Measurements from ENCODE around the gene MYL7.

Gene MYL7

DNA sequence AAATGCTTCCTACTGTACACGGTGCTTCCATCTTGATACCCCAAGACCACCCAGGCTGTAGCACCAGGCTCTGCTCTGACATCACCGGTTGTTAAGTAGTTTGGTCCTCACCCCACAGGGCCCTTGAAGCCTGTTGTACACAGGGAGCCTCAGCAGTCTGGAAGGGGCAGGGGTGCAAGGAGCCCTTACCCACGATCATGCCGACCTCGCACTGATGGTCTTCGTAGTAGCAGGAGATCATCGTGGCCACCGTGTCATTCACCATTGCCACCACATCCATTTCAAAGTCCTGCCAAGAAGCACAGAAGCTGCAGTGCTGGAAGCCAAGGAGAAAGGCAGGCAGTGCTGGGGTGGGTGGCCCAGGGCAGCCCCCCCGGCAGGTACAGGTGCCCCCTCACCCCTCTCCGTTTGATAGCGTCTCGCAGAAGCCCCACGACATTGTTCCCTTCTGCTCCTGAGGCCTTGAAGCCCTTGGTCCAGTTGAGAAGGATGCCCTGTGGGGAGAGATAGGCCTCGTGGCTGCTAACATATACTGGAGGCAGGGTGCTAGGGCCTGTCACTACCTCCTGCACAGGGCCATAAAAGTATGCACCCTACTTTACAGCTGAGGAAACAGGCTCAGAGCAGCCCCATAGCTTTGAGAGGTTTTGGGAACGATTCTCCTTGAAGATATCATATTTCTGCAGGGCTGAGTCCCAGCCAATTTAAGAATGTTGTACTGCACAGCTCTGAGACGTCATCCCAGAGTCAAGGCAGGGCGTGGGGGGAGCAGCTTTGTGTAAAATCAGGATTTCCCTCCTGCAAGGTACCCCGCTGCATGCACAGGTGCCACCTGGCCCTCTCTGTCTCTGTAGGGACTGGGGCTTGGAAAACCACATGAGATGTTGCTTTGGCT lies 8.7 kb upstream of the MYL7 start:
- DNase-seq, result no peak

DNA sequence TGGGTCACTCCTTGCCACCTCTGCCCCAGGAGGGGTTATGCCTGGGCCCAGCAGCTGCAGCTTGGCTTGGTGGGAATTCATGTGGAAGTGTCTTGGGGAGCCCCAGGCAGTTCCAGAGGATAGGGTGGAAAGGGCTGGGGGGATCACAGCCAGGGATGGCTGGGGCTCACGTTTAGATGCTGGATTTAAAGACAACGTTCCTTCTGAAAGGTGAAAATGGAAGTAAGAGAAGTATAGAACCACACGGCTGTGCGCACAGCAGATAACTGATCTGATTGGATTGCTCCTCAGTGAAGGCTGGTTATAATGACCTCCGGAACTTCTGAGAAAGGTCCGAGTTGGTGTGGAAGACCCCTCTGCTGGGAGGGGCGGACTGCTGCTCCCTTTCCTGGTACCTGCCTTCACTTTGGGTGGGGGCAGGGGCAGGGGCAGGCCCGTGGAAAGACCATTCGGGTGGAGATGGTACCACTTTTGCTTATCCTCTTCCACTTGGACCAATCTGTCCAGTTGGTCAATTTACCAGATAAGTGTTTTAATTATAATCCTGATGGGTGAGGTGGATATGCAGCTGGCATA lies 7.9 kb upstream of the MYL7 start:
- no peak for DNase-seq

DNA sequence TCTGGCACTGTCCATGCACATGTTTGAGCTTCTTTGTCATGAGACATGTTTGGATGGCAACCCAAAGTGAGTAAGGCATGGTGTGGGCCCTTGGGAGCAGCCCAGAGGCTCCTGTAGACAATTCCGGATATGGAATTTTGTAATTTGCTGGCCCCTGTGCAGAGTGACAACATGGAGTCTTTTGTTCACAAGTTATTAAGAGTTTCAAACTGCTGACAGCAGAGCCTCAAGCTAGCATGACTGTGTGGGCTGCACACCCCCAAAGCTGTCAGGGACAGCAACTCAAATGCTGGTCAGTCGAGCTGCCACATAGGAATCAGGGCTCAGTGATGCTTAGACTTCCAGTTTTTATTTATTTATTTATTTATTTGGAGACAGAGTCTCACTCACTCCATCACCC lies 7.0 kb upstream of the MYL7 start:
- DNase-seq, result no peak

DNA sequence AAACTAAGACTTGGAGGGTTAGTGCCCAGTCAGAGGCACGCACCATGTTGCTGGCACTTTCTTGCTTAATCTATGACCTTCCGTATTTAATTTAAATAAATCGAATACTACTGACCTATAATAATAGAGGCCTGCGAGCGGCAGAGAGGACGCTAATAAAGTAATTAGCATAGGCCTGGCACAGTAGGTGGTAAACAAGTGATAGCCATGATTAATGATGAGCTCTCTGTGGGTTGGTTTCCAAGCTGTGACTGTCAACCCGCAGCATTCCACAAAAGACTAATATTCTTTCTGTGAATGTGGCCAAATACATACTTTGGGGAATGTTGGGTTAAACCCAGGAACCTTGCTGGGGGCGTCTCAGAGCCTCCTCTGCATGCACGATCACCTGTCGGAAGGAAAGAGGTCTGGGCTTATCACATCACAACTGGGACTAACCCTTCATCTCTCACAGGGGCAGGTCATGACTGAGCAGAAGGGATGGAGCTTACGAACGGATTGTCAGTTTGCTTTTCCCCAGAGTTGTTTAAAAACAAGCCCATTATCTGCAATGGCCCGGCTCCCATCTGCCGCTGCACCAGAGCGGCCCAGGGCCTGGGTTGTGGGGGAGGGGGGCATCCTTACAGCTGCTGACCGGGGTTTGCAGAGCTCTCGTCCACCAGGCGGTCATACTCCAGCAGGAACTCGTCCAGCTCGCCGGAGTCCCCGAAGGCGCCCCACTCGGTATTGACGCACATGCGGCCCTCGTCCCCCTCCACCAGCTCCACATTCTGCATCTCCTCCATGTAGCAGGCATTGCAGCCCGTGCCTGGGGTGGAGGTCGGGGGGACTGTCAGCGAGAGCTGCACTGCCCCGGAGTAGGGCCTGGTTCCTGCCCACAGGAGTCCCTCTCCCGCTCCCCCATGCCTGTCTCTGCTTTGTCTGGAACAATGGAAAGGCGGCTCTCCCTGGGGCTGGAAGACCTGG lies 6.2 kb upstream of the MYL7 start:
- no peak for DNase-seq

DNA sequence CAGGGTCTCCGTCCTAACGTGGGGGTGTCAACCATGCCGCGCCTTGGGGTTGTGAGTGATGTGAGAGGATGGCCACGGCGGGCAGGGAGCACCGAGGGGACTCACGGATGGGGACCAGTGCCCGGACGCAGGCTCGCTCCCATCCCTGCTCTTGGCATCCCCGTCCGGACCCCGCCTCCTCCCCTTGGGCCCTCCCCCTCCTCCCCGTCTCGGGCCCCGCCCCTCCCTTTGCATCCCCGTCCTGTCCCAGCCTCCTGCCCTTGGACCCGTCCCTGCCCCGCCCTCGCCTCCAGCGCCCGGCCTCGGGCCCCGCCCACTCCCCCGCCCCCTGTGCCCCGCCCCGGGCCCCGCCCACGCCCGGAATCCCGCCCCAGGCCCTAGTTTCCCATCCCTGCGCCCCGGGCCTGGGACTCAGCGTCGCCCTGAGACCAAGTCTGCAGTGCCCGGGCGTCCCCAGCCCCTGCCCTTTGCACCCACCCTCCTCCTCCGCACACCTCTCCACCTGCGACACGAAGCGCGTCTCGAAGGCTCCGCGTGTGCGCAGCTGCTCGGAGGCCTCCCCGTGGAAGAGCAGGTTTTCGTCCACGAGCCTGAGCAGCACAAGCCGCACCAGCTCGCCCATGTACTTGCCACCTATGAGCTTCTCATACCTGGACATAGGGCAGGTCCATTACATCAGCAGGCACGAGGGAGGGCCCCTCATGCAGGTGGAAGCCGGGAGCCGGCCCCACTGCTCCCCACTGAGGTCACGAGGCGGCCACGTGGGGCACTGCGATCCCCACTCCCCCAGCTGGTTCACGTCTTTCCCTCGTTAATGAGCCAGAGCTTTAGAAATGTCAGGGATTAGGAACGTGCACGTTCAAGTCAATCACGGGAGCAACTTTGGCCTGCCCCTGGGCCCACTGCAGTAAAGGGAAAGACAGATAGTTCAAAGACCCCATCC lies 5.1 kb upstream of the MYL7 start:
- DNase-seq, result peak; percentile 50

DNA sequence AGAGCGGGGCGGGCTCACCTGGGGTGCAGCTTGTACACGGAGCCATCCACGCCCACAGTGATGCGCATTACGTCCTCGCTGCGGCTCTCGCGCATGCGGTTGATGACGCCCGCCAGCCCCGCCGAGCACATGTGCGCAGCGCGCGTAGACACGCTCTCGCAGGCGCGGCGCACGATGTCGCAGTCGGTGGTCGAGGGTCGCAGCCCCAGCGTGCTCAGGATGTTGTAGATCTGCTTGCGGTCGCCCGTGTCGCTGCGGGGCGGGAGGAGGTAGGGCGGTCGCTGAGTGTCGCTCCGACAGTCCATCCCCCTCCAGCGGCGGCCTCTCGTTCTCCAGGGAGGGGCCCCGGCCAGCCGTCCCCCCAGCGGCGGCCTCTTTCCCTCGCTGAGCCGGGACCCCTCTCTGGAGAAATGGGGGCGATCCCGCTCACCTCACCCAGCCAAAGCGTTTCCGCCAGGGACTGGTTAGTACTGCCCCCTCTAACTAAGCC lies 4.4 kb upstream of the MYL7 start:
- DNase-seq, result no peak

DNA sequence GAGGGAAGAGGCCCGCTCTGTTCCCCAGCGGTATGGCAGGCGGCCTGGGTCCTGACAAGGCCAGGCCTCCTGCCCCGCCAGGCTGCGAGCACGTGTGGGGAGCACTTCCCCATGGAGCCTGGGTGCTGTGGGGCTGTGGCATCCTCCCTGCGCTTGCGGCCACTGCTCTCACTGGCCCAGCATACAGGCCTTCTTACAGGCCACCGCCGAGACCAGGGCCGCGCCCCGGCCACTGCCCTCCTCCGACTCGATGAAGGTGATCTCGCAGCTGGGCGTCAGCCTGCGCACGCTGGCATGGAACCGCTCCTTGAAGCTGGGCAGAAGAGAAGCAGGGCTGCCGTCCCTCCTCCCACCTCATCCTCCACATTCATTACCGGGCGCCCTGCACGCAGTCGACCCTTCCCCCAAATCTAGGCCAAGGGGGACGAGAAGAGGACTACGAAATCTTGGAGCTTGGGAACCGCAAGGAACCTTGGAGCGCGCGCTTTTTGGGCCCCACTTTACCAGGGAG lies 3.9 kb upstream of the MYL7 start:
- DNase-seq, result no peak

DNA sequence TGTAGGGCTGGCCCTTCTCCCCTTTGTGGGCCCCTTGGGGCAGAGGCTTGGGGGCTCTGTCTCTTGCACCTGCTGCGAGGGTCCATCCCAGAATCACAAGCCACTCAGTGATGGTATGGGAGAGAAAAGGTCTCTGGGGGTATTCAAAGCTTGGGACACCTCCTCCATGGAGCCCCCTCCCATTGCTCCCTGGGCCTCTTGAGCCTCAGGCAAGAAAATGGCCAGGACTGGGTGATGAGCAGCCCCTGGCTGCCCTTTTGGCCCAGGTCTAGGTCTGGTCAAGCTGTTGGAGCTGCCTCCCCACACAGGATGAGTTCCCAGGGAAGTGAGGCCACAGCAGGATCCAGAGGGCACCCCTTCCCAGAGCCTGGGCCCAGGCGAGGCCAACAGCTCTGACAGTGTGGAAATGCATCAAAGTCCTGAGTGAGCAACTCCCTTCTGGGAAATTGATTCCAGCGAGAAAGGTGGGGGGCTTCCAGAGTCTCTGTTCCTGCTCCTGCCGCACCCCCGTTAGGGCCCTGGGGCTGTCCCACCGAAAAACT lies 3.4 kb upstream of the MYL7 start:
- DNase-seq, result no peak

DNA sequence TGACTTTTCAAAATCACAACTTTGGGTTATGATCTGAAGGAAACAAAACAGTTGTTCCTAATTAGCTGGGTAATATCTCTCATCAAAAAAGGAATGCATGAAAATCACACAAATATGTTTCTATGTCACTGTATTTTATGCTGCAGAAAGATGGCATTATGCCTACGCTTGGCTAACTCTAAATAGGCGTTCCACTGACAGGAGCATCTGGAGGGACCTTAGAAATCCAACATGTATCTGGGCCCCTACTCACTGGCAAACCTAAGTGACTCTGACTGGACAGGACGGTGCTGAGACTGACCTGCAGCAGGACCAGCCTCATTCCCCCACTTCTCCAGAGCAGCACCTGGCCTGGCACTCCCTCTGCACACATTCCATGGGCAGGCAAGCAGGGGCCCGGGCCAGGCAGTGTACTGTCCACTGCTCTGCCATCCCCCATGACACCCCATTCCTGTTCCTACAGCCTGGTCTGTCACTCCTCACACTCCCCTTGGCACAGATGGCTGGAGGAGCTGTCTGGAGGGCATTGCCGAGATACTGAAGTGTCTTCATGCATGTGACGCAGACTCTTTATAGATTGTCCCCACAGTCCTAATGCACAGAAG lies 2.6 kb upstream of the MYL7 start:
- DNase-seq, result no peak

DNA sequence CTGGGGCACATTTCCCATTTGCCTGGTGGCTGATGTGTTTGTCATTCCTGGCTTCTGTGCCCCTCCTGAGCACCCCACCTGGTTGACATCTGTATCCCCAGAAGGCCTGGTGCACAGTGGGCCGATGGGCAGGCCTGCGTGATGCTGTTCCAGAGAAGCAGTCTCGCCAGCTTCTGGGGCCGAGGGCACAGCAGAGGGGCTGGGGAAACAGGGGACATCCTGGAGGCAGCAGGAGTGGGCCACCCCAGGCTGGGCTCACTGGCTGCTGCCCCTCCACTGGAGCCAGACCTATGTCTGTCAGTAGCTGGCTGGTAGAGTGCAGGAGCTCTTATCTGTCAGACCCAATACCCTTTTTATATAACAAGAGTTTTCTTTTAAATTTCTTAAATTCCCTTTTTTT lies 896 bp upstream of the MYL7 start:
- no peak for DNase-seq

DNA sequence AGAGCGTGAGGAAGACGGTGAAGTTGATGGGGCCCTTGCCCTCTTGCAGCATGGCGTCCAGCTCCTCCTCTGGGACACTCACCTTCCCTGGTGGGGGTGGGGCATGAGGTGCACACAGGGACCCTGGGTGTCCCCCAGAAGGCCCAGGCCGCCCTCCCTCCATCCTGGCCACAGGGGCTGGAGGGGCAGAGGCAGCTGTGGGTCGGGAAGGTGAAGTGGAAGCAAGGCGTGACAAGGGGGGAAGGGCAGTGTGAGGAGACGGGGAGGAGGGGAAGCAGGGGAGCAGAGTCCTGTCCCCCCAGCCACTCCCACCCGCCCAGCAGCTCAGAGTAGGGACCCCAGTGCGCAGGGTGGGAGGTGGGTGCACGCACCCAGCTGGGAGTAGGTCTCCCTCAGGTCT lies 791 bp downstream of the MYL7 start:
- DNase-seq, result no peak

DNA sequence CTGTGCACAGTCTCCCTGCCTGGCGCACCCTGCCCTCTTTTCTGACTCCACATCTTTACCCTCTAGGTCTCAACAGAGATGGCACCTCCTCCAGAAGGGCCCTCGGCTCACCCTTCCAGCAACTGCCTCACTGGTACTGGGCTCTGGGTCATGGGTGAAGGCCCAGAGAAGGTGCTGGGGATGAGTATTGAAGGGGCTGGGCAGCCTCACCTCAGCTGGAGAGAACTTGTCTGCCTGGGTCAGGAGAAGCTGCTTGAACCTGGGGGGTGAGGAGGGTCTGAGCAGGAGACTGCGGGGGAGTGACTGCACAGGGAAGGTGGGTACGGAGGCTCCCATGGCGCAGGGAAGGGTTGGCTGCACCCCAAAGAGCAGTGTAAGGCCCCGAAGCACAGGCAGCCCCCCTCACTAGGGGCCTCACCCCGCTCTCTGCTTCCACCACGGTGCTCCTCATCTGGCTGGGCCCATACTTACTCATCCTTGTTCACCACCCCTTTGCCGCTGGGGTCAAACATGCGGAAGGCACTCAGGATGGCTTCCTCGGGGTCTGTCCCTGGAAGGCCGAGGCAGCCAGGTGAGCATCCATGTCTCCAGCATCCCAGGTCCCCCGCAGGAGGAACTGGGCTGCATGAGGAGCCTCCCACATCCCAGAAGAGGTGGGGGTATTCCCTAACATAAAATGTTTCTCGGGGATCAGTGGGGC lies 1.7 kb downstream of the MYL7 start:
- DNase-seq, result no peak

DNA sequence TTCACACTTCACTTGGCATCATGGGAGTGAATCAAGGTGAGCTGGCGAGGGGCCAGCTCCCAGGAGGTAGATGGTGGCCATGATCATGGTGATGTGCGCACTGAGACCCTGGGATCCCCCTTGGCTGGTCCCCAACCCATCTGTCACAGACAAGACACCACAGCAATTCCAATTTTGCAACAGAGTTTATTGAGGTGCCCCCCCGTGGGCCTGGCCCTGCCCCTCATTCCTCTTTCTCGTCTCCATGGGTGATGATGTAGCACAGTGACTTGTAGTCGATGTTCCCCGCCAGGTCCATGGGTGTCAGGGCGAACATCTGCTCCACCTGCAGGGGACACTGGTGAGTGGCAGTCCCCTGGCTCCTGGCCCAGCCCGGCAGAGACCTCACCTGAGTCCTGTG lies 2.4 kb downstream of the MYL7 start:
- peak; percentile 61 for DNase-seq

DNA sequence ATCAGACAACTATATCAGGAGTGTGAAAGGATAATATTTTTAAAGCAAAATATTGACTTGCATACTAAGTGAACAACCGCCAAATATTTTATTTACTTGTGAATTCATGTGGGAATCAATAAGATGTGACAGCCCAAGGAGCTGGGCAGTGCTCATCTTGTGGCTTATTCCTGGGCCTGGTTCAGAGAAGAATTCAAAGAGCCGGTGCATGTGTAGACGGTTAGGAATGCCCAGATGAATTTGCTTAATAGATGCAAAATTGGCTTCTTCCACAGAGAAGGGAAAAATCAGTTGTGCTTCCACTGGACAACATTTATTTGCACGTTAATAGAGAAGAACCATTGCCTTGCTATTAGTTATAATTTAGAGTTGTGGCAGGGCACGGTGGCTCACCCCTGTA lies 4.4 kb downstream of the MYL7 start:
- DNase-seq, result no peak

DNA sequence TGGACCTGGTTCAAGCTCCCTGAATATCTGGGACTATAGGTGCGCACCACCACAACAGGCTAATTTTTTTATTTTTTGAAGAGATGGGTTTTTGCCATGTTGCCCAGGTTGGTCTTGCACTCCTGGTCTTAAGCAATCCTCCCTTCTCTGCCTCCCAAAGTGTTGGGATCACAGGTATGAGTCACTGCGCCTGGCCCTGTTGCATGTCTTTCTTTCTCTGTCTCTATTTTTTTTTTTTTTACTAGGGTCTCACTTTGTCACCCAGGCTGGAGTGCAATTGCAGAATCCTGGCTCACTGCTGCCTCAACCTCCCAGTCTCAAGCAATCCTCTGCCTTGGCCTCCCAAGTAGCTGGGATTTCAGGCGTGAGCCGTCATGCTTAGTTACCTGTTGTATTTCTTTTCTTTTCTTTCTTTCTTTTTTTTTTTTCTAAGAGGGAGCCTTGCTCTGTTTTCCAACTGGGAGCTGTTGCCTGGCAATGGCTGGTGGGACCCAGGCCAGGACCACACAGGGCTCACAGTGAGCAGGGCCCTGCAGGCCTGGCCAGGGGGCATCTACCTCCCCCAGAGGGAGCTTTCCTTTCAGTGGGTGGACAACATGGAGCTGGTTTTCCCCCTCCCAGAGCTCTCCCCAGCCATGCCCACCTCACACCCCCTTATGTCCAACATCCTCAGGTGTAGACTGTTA lies 6.0 kb downstream of the MYL7 start:
- no peak for DNase-seq

DNA sequence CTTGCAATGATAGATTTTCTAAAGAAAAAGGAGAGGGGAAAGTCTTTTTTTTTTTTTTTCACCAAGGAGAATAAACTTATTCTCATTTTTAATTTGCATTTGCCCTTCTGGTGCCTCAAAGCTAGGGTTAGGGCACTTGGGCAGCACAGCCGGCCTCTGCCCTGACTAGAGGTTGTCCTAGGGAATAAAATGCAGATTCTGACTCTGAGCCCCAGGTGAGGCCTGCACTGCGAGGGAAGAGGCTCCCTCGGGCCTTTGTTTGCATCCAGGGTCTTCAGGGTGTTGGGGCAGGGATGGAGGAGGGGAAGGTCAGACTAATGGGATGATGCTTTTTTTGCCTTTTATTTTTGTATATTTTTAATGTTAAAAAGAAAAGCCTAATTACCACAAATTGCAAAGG lies 7.8 kb downstream of the MYL7 start:
- DNase-seq, result no peak

DNA sequence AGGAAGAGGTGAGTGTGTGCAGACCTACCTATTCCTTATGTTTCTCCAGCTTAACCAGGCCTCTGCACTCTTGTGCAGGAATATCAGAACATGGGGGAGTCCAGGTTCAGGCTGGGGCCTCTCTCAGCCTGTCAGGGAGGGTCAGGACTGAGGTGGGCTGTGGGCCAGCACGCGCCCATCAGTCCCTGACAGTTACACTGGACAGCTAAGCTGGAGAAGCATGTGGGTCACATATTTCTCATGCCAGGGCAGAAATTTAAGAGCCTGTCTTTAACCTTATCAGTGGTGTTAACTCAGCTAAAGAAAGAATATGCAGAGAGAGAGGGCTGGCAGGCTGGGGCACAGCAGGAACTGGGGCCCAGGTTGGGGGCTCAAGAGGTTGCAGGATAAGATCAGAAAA lies 9.1 kb downstream of the MYL7 start:
- no peak for DNase-seq

DNA sequence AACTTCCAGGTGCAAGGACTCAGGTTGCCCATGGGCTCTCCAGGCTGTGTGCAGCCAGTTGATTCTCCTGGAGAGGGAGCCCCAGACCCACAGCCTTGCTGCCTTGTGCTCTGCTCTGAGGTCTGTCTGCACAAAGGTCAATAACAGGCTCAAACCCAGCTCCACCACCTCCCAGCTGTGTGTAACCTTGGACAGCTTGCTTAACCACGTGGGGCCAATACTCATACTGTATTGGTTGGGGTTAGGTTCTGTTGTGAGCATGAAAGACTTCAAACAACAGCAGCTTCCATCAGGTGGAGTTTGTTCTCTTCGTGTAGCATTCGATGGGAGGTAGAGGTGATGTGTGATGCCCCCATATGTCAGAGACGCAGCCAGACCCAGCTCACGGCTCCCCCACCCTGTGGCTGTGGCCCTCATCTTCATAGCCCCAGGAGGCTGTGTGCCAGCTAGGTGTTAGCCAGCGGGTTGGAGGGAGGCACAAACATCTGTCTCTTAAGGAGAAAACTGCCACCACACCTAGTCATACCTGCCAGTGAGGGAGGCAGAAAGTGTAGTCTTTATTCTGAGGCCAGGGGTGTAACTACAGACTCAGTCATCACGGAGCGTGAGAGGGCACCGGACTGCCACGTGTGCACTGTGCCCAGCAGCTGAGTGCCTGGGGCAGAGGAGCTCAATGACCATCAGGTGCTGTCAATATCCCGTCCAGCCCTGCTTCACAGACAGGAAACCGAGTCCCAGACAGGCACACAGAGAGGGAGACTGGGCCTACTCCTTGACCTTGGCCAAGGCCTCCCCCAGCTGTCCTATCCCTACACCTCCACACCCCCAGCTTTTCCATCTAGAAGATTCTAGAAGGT lies 9.7 kb downstream of the MYL7 start:
- peak; percentile 86 for DNase-seq
